ENCODE data around the gene TICRR.

DNA sequence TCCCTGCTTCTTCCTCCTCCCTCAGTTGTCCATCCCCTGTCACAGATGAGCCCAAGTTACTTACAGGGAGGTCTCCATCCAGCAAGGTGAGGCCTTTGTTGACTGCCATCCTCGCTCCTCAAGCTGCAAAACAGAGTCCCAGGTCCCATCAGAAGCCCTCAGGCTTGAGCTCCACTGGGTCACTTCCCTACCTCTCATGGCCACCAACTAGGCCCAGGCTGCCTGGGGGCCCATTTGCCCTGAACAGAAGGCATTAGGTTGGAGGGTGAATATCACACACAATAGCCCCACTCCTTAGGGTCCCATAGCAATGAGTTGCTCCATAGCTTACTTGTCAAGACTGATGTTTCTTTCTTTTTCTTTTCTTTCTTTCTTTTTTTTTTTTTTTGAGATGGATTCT lies 102.1 kb downstream of the TICRR start:
- TF ChIP-seq, protein P1, sequence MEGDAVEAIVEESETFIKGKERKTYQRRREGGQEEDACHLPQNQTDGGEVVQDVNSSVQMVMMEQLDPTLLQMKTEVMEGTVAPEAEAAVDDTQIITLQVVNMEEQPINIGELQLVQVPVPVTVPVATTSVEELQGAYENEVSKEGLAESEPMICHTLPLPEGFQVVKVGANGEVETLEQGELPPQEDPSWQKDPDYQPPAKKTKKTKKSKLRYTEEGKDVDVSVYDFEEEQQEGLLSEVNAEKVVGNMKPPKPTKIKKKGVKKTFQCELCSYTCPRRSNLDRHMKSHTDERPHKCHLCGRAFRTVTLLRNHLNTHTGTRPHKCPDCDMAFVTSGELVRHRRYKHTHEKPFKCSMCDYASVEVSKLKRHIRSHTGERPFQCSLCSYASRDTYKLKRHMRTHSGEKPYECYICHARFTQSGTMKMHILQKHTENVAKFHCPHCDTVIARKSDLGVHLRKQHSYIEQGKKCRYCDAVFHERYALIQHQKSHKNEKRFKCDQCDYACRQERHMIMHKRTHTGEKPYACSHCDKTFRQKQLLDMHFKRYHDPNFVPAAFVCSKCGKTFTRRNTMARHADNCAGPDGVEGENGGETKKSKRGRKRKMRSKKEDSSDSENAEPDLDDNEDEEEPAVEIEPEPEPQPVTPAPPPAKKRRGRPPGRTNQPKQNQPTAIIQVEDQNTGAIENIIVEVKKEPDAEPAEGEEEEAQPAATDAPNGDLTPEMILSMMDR (IDR thresholded peaks at IDR 0.05 in 4 of 5, conservative IDR thresholded peaks at IDR 0.05 in 1 of 5) = no peak
- no peak for TF ChIP-seq POLR2A (IDR thresholded peaks at IDR 0.05)
